ENCODE results near the gene RPS25.
"Not testable (repeated sequence)": the region's sequence is repeated elsewhere in the genome, so short reads cannot be mapped to it uniquely, and the experiment has no call there.

The RPS25 gene

DNA sequence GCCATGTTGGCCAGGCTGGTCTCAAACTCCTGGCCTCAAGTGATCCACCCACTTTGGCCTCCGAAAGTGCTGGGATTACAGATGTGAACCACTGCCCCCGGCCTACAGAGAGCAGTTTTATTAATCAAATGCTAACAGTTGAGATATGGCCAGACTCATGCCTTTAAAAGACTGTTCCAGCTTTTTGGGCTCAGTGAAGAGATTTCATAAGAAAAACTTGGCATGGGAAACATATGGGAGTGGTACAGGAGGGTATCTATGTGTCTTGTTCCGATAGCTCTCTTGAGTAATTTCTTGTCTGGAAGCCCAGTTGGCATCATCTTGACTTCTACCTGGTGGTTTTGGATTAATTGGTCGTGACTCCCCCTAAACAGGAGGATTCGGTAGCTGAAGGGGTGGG lies 20.7 kb upstream of the RPS25 start:
- Histone ChIP-seq H3K36me3 (ENCODE audit: low read length) (no peaks in the 10 kb centered on the region), H3K79me2 (ENCODE audit: insufficient read depth, low read length) (no peaks in the 10 kb centered on the region), H3K9me3 (ENCODE audit: insufficient read depth, low read length) (no peaks in the 10 kb centered on the region), H3K4me3 (ENCODE audit: insufficient read depth, low read length, poor library complexity, severe bottlenecking) (no peak overlapping the region), H2AFZ (ENCODE audit: low read depth, low read length, severe bottlenecking) (no peak overlapping the region), H3K9ac (ENCODE audit: low read length) (no peak overlapping the region), H4K20me1 (ENCODE audit: low read depth, low read length) (no peaks in the 10 kb centered on the region), H3K4me2 (ENCODE audit: low read depth, low read length, poor library complexity, severe bottlenecking) (no peak overlapping the region), H3K27ac (ENCODE audit: low read depth, low read length) (no peak overlapping the region), H3K27me3 (ENCODE audit: low read length) (no peaks in the 10 kb centered on the region), H3F3A (ENCODE audit: insufficient read depth) (peaks cover 5% of the 10 kb centered on the region; the same call in 1 of the 2 replicates), H3K9me2 (replicated peaks; ENCODE audit: insufficient read depth, low read length) (no peaks in the 10 kb centered on the region)
- TF ChIP-seq, protein P1, sequence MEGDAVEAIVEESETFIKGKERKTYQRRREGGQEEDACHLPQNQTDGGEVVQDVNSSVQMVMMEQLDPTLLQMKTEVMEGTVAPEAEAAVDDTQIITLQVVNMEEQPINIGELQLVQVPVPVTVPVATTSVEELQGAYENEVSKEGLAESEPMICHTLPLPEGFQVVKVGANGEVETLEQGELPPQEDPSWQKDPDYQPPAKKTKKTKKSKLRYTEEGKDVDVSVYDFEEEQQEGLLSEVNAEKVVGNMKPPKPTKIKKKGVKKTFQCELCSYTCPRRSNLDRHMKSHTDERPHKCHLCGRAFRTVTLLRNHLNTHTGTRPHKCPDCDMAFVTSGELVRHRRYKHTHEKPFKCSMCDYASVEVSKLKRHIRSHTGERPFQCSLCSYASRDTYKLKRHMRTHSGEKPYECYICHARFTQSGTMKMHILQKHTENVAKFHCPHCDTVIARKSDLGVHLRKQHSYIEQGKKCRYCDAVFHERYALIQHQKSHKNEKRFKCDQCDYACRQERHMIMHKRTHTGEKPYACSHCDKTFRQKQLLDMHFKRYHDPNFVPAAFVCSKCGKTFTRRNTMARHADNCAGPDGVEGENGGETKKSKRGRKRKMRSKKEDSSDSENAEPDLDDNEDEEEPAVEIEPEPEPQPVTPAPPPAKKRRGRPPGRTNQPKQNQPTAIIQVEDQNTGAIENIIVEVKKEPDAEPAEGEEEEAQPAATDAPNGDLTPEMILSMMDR (IDR thresholded peaks at IDR 0.05; ENCODE audit: insufficient read depth, low read length, poor library complexity, severe bottlenecking): no peak
- no peak for TF ChIP-seq EZH2phosphoT487 (conservative IDR thresholded peaks at IDR 0.05; ENCODE audit: low read length)

DNA sequence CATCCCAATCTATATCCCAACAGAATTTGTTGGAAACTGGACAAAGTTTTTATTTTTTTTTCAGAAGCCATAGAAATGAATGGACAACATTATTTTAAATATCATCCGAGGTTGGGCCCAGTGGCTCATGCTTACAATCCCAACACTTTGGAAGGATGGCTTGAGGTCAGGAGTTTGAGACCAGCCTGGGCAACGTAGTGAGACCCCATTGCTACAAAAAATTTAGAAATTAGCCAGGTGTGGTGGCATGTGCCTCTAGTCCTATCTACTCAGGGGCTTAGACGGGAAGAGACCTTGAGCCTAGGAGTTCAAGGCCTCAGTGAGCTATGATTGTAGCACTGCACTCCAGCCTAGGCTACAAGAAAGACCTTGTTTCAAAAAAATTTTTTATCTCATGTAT lies 16.7 kb upstream of the RPS25 start:
- TF ChIP-seq EZH2phosphoT487 (conservative IDR thresholded peaks at IDR 0.05; ENCODE audit: low read length): no peak
- TF ChIP-seq, protein P1 (IDR thresholded peaks at IDR 0.05; ENCODE audit: insufficient read depth, low read length, poor library complexity, severe bottlenecking): no peak
- H3K4me3 ChIP-seq (ENCODE audit: insufficient read depth, low read length, poor library complexity, severe bottlenecking): no peak overlapping the region

DNA sequence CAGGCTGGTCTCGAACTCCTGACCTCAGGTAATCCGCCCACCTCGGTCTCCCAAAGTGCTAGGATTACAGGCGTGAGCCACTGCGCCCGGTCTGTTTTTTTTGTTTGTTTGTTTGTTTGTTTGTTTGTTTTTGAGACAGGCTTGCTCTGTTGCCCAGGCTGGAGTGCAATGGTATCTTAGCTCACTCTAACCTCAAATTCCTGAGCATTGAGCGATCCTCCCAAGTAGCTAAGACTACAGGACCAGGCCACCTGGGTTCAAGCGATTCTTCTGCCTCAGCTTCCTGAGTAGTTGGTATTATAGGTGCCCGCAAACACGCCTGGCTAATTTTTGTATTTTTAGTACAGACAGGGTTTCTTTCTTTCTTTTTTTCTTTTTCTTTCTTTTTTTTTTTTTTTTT lies 15.3 kb upstream of the RPS25 start:
- H3K4me3 ChIP-seq (ENCODE audit: insufficient read depth, low read length, poor library complexity, severe bottlenecking); H3K27ac ChIP-seq (ENCODE audit: low read depth, low read length); H3F3A ChIP-seq (ENCODE audit: insufficient read depth); H3K9me2 ChIP-seq (replicated peaks; ENCODE audit: insufficient read depth, low read length); H3K36me3 ChIP-seq (ENCODE audit: low read length); H3K27me3 ChIP-seq (ENCODE audit: low read length); H4K20me1 ChIP-seq (ENCODE audit: low read depth, low read length); H3K9ac ChIP-seq (ENCODE audit: low read length); H3K4me2 ChIP-seq (ENCODE audit: low read depth, low read length, poor library complexity, severe bottlenecking); H3K9me3 ChIP-seq (ENCODE audit: insufficient read depth, low read length); H3K79me2 ChIP-seq (ENCODE audit: insufficient read depth, low read length); H2AFZ ChIP-seq (ENCODE audit: low read depth, low read length, severe bottlenecking): not testable (repeated sequence)

More for the DNA sequence above, 16.7 kb upstream of the RPS25 start:
- Histone ChIP-seq H3K9ac (ENCODE audit: low read length) (no peak overlapping the region), H3K9me3 (ENCODE audit: insufficient read depth, low read length) (no peaks in the 10 kb centered on the region), H3K27ac (ENCODE audit: low read depth, low read length) (no peak overlapping the region), H4K20me1 (ENCODE audit: low read depth, low read length) (no peaks in the 10 kb centered on the region), H3K4me2 (ENCODE audit: low read depth, low read length, poor library complexity, severe bottlenecking) (no peak overlapping the region), H3K27me3 (ENCODE audit: low read length) (no peaks in the 10 kb centered on the region), H3K9me2 (replicated peaks; ENCODE audit: insufficient read depth, low read length) (no peaks in the 10 kb centered on the region), H3F3A (ENCODE audit: insufficient read depth) (no peaks in the 10 kb centered on the region; the same call in 1 of the 2 replicates), H2AFZ (ENCODE audit: low read depth, low read length, severe bottlenecking) (no peak overlapping the region), H3K79me2 (ENCODE audit: insufficient read depth, low read length) (peaks cover 4% of the 10 kb centered on the region), H3K36me3 (ENCODE audit: low read length) (no peaks in the 10 kb centered on the region)

DNA sequence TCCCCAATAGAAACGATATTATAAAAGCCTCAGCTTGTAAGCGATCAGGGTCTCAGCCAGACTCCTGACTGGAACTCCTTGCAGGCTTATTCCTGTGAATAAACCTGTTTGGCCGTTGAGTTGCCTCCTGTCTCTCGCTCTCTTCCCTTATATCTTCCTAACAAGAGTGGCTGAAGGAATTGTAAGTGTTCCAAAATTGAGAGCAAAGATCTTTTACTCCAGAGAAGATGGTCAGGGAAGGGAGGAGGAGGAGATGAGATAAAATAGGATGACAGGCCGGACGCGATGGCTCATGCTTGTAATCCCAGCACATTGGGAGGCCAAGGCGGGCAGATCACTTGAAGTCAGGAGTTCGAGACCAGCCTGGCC lies 13.8 kb upstream of the RPS25 start:
- H3K4me2 ChIP-seq (ENCODE audit: low read depth, low read length, poor library complexity, severe bottlenecking): no peak overlapping the region

More for the DNA sequence above, 13.8 kb upstream of the RPS25 start:
- Histone ChIP-seq H3K9ac (ENCODE audit: low read length) (no peak overlapping the region), H3K4me3 (ENCODE audit: insufficient read depth, low read length, poor library complexity, severe bottlenecking) (no peak overlapping the region), H4K20me1 (ENCODE audit: low read depth, low read length) (no peaks in the 10 kb centered on the region), H3K9me2 (replicated peaks; ENCODE audit: insufficient read depth, low read length) (no peaks in the 10 kb centered on the region), H3K79me2 (ENCODE audit: insufficient read depth, low read length) (peaks cover 6% of the 10 kb centered on the region), H3K9me3 (ENCODE audit: insufficient read depth, low read length) (no peaks in the 10 kb centered on the region), H2AFZ (ENCODE audit: low read depth, low read length, severe bottlenecking) (no peak overlapping the region), H3K27ac (ENCODE audit: low read depth, low read length) (no peak overlapping the region), H3F3A (ENCODE audit: insufficient read depth) (no peaks in the 10 kb centered on the region; the same call in 1 of the 2 replicates), H3K36me3 (ENCODE audit: low read length) (no peaks in the 10 kb centered on the region), H3K27me3 (ENCODE audit: low read length) (no peaks in the 10 kb centered on the region)
- no peak for TF ChIP-seq EZH2phosphoT487 (conservative IDR thresholded peaks at IDR 0.05; ENCODE audit: low read length)
